Activated effector memory CD4-positive, alpha-beta T cell treated with anti-CD3 and anti-CD28 coated beads, Interleukin-2, amount 50 U/mL, for 16 hours (primary cell): Measurements from ENCODE around the gene PHACTR1.
"Not testable (repeated sequence)": the region's sequence is repeated elsewhere in the genome, so short reads cannot be mapped to it uniquely, and the experiment has no call there.

ENCODE experiments used
- DNase-seq: peaks from one replicate; pipeline ENCODE4 v3.0.0-alpha.2; 2020

PHACTR1 gene

GRCh38 chr6:13300643-13301590 lies 584.4 kb downstream of the PHACTR1 start:
- no peak for DNase-seq

- no peak for DNase-seq
These were observed 585.7 kb downstream of the PHACTR1 start for GRCh38 chr6:13302291-13302690.

- peak; percentile 67 for DNase-seq
These were observed 586.4 kb downstream of the PHACTR1 start for GRCh38 chr6:13302751-13303667.

- no peak for DNase-seq
These were observed 587.1 kb downstream of the PHACTR1 start for GRCh38 chr6:13303668-13304017.

GRCh38 chr6:13304101-13304500 lies 587.5 kb downstream of the PHACTR1 start:
- no peak for DNase-seq

- no peak for DNase-seq
These were observed 588.2 kb downstream of the PHACTR1 start for GRCh38 chr6:13304580-13305260.

GRCh38 chr6:13305288-13305687 lies 588.7 kb downstream of the PHACTR1 start:
- DNase-seq, result no peak

GRCh38 chr6:13305791-13306190 lies 589.2 kb downstream of the PHACTR1 start:
- no peak for DNase-seq

GRCh38 chr6:13307508-13307995 lies 591.0 kb downstream of the PHACTR1 start:
- no peak for DNase-seq

- no peak for DNase-seq
These were observed 591.8 kb downstream of the PHACTR1 start for GRCh38 chr6:13308332-13308731.

- no peak for DNase-seq
These were observed 594.6 kb downstream of the PHACTR1 start for GRCh38 chr6:13311155-13311554.

GRCh38 chr6:13314806-13315205 lies 598.2 kb downstream of the PHACTR1 start:
- no peak for DNase-seq

GRCh38 chr6:13315896-13316295 lies 599.3 kb downstream of the PHACTR1 start:
- DNase-seq, result no peak

- DNase-seq, result no peak
These were observed 602.3 kb downstream of the PHACTR1 start for GRCh38 chr6:13318821-13319220.

GRCh38 chr6:13319891-13320564 lies 603.5 kb downstream of the PHACTR1 start:
- DNase-seq, result no peak

- DNase-seq, result not testable (repeated sequence)
These were observed 609.5 kb downstream of the PHACTR1 start for GRCh38 chr6:13326031-13326586.

- no peak for DNase-seq
These were observed 611.1 kb downstream of the PHACTR1 start for GRCh38 chr6:13327691-13328075.

GRCh38 chr6:13328076-13328874 lies 611.7 kb downstream of the PHACTR1 start, which contains the start of gene TBC1D7:
Gene TBC1D7 (minus strand): TSS chr6:13328537. CDS start chr6:13326898, 1,639 bp downstream.
- peak; percentile 97 for DNase-seq

- no peak for DNase-seq
These were observed 612.3 kb downstream of the PHACTR1 start for GRCh38 chr6:13328875-13329183.

GRCh38 chr6:13331516-13332348 lies 615.2 kb downstream of the PHACTR1 start:
- no peak for DNase-seq
